ENCODE data around the gene DBP.

DBP gene

DNA sequence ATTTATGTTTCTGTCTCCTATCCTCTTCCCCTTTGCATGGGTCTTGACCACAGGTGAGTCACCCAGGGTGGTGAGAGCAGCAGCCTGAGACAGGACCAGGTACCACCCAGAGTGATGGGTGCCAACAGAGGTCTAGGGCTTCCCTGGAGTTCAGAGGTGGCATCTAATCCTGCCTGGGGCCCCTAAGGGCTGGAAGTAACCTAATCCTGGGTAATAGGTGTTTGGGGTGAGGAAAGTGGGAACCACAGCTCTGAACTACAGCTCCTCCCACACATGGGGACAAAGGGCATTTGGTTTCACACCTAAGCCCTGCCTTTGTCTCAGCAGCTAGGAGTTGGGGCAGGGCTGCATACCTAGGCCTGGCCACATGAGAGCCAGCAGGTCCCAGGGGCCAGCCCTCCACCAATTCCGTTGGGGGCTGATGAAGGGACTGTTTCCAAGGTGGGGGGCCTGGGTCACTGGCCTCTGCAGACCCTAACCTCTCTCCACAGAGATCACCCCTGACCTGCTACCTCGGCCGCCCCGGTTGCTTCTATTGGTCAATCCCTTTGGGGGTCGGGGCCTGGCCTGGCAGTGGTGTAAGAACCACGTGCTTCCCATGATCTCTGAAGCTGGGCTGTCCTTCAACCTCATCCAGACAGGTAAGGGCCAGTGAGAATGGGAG is 9.8 kb downstream of the DBP start:
- no peak for DNase-seq

DNA sequence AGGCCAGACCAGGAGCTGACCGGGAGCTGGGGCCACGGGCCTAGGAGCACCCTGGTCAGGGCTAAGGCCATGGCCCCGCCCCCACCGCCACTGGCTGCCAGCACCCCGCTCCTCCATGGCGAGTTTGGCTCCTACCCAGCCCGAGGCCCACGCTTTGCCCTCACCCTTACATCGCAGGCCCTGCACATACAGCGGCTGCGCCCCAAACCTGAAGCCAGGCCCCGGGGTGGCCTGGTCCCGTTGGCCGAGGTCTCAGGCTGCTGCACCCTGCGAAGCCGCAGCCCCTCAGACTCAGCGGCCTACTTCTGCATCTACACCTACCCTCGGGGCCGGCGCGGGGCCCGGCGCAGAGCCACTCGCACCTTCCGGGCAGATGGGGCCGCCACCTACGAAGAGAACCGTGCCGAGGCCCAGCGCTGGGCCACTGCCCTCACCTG is 11.3 kb downstream of the DBP start:
- DNase-seq, result no peak

DNA sequence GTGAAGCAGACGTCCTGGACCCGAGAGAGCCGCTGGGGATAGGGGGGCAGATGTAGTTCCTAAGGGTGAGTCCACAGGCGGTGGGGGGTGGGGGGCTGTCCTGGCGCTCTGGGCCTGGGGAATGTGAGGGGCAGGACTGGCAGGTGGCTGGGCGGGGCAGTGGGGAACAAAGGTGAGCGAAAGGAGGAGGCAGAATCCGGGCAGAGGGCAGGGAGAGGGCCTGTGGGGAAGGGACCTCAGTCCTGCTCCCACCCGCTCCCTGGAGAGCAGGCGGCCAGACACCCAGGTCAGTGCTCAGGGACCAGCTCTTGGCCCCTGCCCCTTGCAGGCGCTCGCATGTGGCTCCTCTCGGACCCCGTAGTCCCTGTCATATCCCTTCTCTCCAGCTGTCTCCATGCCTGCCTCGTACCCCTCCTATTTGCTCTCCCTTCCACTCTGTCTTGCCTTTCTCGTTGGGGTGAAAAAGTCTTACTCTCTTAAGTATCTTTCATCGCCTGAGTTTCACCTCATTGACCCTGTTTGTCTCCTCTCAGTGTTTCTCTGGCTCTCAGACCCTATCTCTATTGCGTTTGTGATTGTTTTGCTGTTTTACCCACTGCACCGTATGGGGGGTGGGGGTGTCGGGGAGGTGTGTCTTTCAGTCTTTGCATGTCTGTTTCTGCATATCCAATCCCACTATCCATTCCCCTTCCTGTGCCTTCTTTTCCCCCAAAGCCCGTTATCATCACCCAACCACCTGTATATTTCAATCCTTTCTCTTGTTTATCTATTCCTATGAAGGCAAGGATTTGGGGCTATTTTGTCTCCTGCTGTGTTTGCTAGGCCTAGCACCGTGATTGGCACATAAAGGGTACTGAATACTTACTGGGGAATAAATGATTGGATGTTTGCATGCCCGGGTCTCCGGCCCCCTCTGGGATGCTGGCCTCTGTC is 12.1 kb downstream of the DBP start:
- DNase-seq, result no peak

DNA sequence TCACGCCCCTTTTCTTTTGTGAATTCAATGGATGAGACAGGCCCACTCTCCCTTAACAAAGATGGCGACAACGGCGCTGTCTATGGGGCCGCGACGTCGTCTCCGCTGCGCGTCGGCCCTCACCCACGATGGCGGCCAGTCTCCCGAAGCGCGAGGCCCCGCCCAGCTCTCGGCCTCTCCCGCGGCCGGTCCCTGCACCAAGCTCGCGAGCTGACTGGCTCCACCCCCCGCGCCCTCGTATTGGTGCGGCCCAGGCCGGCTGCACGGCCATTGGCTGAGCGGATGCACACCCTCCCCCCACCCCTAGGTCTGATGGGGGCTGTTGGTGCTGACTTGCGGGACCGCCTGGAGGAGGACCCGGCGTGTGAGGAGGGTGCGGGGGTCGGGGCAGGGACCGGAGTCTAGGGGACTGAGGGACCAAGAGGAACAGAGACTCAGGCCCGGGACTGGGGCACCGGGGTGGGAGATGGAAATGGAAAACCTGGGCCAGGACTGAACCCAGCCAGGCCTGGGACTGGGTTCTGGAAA is 13.0 kb downstream of the DBP start:
- peak; percentile 91 for DNase-seq

DNA sequence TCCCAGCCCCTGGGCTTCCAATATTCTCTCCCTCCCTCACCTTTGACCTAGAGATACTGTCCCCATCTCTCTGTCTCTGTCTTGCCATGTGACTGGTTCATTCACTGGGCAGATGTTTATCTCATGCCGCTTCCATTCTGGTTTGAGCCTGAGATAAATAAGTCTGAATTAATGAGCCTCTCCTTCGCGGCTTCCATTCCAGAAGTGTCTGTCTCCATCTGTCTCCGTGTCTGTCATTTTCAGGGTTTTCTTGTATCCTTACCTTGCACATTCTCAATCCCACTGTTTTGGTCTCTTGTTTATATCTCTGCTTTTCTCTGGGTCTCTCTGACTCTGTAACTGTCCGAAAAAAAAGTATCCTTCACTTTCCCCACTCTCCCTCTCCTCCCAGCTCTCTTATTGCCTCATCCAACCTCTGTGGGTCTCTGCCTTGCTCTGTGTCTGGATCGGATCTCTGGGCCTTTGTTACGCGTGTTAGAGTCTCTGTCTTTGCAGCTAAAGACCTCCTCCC is 13.6 kb downstream of the DBP start:
- no peak for DNase-seq

DNA sequence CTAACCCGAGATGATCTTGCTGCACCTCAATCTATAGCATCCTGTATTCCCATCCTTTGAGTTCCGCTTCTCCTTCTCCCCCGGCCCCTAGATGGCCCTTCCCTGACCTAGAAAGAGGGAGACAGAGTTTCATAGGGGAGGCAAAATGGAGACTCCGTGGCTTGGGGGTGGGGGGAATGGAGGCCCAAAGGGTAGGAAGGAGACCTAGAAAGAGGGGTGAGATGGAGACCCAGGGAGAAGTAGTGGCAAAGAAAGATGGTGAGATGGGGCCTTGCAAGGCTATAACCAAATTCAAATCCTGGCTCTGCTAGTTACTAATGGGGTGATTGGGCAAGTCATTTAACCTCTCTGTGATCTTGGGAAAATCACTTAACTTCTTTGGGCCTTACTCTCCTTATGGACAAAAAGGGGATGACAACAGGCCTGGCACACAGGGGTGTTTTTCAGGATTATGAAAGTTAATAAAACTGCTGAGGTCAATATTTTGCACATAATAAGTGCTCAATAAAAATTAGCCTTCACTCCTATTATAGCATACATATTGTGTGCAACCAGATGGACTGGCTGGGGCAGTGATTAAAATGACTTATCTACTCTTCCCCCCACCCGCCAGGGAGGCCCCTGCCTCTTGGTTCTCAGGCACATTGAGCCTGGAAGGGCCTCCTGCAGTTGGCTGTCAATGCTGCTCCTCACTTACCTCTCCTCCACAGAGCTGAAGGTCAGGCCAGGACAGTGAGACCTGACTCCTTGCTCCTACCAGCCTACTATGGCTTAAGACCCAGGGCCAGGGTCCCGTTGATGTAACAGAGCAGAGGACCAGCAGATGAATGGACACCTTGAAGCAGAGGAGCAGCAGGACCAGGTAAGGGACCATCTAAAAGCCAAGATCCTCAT is 17.2 kb downstream of the DBP start:
- no peak for DNase-seq

DNA sequence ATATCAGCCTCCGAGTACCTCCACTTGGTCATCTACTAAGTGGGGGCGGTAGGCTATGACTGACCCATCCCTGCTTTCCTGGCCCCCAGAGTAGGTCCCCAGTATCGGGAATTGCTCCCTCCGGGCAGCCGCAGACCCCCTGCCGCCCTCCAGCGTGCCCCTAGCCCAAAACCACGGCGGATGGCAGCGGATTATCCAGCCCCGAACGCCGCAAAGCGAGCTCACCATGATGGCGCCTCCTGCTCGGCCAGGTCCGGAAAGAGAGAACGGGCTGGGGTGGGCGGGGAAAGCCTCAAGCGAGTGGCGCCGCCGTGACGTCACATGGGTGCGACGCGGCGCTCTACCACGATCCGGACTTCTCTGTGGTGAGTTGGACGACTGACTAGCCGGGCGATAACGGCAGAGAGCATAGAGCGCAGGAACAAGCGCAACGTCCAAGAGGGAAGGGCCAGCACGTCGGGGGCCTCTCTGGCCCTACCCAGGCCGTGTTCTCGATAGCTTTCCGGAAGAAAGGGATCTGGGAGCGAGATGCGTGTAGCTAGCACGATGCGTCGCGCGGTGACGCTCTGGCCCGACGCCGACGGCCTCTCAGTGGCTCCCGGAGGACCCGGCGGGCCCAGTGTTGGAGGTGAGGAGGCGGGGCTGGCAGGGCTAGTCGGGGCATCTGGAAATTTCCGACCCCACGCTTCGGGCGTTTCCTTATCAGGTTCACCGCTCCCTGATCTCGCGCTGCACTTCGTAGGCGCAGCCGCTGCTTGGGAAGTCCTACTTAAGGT is 18.1 kb downstream of the DBP start, which contains the start of the genes RPL18 and SPHK2:
Gene RPL18, minus strand, starts transcription at position 263 of the 776 bp plus-strand sequence. Its CDS starts 35 bp downstream, at position 228.
Gene SPHK2, plus strand, starts transcription at position 591 of the 776 bp plus-strand sequence. CDS start 1,009 bp downstream, outside the sequence.
- peak; percentile 96 for DNase-seq

DNA sequence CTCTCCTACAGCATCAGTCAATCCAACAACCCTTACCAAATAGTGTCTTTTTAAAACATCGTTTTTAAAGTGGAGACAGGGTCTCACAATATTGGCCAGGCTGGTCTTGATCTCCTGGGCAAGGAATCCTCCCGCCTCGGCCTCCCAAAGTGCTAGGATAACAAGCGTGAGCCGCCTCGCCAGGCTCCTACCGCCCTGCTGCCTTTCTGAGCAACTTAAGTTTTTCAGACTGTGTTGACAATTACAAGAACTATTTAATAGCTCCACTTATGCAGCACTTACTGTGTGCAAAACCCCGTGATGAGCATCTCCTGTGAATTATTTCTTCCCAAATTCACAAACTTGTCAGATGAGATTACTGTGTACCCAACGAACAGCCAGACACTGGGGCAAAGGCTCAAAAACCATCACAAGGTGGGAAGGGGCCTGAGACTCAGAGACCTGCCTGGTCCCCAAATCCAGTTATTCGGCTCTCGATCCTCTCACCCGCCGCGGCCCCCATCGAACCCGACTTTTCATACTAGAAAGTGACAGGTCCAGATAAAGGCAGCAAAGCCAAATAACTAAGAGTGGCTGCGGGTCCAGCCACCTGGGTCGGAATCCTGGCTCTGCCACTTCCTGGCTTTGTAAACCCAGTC is 18.8 kb downstream of the DBP start:
- no peak for DNase-seq

DNA sequence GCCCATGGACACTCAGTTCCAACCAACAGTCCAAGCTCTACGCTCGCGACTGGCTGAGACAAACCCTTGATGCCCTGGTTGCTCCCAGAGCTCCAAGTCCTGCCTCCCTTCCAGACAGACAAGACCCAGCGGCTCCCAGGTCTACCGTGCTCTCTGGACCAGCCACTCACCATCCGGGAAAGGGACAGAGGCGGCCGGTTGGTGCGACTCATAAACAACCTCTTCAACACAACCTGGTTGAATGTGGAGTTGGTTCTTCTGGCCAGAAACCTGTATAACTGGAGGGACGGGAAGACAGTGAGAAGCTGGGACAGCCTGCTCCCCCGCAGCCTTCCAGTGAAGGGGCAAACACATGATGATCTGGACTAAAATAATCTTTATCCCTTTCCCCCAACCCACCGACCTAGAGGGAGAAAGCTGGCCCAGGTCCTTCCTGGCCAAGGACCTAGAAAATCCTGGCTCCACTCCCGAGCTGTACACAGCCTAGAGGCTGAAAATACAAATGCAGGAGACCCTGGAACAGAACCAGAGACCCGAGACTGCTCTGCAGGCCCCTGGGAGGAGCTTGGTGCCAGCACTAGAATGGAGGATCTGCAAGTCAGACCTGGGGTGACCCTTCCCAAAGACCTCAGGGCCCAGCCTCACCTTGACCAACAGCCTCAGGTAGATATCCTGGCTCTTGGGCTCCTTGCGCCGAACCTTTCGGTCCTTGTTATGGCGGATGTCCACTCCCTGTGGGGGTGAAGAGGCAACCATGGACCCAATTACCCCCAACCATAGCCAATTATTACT is 19.8 kb downstream of the DBP start:
- no peak for DNase-seq

DNA sequence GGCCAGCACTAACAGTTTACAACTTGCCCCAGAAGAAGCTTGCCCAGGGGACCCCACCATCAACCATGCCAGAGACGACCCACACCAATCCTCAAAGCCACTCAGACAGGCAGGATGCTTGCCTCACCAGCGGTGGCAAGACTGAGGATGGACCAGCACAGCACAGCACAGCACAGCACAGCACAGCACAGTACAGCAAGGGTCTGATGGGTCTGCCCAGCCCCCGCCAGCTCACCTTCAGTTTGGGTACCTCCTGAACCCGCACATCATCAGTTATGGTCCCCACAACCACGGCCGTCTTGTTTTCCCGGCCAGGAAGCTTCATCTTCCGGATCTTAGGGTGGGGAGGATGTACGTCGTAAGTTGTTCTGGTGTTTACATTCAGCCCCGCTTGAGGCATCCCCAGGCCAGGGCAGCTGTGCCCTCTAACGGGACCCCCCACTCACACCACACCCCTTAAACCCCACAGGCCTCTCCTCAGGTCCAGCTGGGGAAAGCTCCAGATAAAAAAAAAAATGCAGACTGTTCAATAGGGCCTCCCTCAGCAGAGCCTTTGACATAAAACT is 20.6 kb downstream of the DBP start:
- no peak for DNase-seq

DNA sequence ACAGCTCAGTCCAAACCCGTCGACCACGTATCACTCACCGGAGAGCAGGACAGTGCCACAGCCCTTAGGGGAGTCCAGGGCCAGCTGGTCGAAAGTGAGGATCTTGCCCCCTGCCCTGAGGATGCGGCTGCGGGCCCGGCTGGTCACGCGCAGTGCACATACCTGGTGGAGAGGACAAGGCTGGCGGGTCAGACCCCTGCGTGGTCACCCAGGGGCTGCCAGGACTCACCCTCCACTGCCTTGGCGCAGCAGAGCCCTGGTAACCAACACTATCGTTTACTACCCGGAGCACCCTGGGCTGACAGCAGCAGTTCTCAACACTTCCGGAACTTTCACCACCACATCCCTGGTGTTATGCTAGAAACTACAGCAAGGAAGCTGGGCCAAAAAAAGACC is 21.1 kb downstream of the DBP start:
- DNase-seq, result no peak

DNA sequence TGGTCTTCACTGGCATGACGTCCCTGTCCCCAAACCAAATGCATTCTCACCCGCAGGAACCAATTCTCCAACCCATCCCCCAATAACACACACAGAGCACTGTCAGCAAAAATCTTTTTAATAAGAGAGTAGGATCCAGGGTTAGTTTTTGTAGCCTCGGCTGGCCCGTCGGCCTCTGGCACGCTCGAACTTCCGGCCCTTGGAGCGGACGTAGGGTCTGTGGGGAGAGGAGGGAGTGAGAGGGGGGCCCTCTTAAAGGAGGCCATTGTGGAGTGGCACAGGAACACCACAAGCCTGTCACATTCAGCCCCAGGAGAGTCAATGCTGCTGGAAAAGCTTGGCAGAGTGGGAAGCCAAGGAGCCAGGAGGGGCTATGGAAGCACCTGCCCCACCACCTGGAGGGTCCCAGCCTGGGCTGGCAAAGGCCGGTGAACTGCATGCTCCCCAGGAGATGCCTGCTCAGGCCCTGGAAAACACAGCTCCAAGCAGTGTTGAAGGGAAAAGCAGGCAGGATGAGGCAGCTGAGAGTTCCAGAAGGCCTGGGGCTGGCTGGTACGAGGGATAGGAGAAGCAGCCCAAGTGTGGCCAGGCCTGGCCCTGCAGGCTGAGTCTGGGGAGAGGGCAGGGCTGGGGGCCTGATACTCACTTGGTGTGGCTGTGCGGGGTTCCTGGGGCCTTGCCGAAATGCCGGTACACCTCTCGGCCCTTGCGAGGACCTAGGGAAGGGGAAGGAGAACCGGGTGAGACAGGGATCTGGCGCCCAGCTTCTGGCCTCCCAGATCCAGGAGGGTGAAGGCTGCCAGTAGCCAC is 21.7 kb downstream of the DBP start:
- DNase-seq, result no peak

DNA sequence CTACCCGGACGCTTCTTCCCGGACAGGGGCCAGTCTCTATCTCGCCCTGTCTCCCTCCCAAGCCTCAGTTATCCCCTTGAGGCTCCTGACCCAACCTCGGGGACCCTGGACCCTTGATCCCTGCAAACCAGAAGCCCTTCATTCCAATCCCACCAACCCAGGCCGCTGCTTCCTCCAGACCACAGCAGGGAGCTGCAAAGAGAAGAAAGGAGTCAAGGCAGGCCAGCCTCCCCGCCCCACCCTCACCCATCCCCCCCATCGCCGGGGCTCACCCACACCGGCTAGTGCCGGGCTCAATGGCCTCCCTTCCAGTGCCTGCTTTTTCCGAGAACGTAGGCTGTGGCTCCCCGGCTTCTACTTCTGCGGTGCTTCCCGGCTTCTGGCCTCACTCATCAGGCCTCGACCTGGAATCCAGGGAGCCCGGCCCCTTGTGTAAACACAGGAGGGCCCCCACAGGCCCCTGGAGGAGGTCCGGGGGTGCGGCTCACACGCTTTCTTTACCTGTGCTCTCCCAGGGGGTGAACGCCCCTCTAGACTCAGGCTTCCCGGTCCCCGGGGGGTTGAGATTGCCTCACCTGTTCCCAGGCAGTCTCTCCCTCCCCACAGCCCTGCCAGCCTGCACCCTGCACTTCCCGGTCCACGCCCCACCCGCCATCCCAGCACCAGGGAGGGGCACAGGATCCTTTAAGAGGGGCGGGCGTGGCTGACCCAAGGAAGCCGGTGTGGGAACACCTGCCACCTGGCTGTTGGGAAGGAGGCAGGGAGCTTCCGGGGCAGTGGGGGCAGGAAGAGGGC is 22.5 kb downstream of the DBP start, which contains the start of gene FAM83E:
Gene FAM83E, minus strand, starts transcription at position 641 of the 795 bp plus-strand sequence. CDS start 1,704 bp downstream, outside the sequence.
- DNase-seq, result no peak

DNA sequence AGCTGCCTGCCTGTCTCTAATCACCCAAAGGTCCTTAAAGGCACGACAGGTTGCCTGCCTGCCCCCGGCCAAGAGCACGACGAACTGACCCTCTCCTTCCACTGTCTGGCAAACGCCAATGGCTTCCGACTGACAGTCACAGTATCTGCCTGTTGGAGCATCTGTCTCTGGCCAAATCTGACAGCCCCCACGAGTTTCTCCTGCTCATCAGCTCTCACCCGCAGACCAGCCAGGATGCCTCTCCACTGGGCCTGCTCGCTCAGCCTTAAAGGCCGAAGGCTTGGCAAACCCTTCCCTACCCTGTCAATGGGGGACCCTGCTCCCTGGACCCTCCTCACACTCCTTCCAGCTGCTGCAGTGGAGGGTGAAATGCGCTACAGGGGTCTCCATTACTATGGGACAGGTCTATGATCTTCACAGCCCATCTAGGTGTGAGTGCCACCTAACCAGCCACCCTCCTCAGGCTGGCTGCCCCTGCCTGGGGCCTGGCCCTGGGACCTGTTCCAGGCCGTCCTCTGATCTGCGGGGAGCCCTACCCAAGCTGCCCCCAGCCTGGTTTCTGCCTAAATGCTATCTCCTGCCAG is 23.2 kb downstream of the DBP start:
- no peak for DNase-seq

DNA sequence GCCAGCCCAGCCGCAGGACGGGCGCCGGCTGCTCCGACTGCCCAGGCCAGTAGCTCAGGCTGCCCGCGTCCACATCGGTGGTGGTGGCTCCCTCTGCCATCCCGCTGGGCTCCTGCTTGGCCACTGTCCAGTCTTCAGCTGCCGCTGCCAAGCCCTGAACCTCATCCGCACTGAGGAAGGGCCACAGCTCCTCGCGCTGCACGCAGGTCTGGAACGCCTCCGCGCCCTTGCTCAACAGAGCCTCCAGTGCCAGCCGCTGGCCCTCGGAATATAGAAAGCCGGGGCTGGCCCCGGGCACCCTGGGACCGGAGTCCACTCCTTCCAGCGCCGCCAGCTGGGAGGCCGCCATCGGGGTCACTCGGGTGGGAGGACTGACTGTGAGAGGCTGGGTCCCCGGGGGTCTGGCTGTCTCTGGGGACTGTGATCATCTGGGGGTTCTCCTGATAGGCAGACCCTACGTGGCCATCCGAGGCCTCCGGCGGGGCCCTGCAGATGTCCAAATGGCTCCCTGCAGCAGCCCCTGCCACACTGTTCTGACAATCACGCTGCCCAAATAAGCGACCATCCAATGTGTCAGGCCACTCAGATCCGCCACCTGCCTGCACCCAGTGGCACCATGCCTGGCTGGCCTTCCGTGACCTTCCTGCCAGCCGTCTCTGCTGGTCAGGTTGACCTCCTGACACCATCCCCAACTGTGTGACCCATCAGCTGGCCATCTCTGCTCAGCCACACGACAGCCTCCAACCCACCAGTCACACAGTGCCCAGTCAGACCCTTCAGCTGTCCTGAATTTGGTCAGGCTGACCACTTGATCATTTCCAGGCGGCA is 23.9 kb downstream of the DBP start:
- no peak for DNase-seq

DNA sequence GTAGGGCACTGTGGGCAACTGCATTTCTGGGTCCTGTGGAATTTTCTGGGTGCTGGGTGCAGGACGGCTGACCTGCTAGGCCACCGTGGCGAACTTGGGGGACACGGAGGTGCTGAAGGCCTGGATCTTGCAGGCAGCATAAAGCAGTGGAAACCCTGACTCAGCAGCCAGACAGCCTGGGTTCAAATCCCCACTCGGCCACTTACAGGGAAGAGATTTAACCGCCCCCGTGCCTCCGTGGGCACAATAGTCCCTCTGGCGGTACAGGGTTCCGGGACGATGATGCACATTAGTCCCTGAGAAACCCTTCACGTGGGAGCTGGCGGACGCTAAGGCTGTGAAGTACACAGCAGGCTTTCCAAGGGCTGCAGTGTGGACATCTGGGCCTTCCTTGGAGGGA is 25.3 kb downstream of the DBP start:
- no peak for DNase-seq
